OCI-LY7 (cell line): ENCODE measurements around the gene IGF2. TPM values are rescaled to one million over a fixed set of nuclear protein-coding genes. Genes with fewer than 3 reads are reported as not detected.

Source experiments
- BruUV-seq: library from RNA; stranded (reverse); fragments of 400-500 nt; replicated peaks from 2 replicates; lab custom pipeline; 2021; lab: Mats Ljungman, UMichigan
- CTCF ChIA-PET: fragments of 300-600 bp; sonication (Branson Sonifier 250); formaldehyde crosslinking; loops from one replicate; lab custom pipeline; 2022; ENCODE audit warnings: antibody characterized with exemption; ENCODE audit not compliant: unreplicated experiment; lab: Charles Lee
- POLR2A ChIA-PET: fragments of 300-600 bp; sonication (Branson Sonifier 250); formaldehyde crosslinking; loops from one replicate; lab custom pipeline; 2022; ENCODE audit warnings: antibody characterized with exemption; lab: Charles Lee
- DNase-seq: peaks from one replicate; pipeline ENCODE4 v3.0.0-alpha.2; 2015; ENCODE audit warnings: low spot score
- H2AFZ ChIP-seq: fragments of 200-600 bp; sonication (generic), shearing (Covaris generic); 2 replicates; pipeline ENCODE4 v1.6.1; 2014; ENCODE audit warnings: mild to moderate bottlenecking, antibody characterized with exemption, low read length, moderate library complexity
- H3K27ac ChIP-seq: fragments of 200-600 bp; sonication (generic); 2 replicates; pipeline ENCODE4 v1.5.1; 2014; ENCODE audit warnings: mixed run types, low read depth, mild to moderate bottlenecking, moderate library complexity, low read length, inconsistent platforms; ENCODE audit not compliant: poor library complexity, severe bottlenecking
- H3K36me3 ChIP-seq: fragments of 200-600 bp; sonication (generic); 2 replicates; pipeline ENCODE4 v1.6.1; 2014; ENCODE audit warnings: mild to moderate bottlenecking, antibody characterized with exemption, low read length, moderate library complexity, mixed read lengths; ENCODE audit not compliant: insufficient read depth
- H3K4me1 ChIP-seq: fragments of 200-600 bp; sonication (generic); 2 replicates; pipeline ENCODE4 v1.5.1; 2014; ENCODE audit warnings: mild to moderate bottlenecking, low read length; ENCODE audit not compliant: insufficient read depth, poor library complexity, severe bottlenecking
- H3K4me2 ChIP-seq: fragments of 200-600 bp; sonication (generic); 2 replicates; pipeline ENCODE4 v1.6.1; 2014; ENCODE audit warnings: mild to moderate bottlenecking, low read length
- H3K4me3 ChIP-seq: fragments of 200-600 bp; sonication (generic); 2 replicates; pipeline ENCODE4 v1.5.1; 2014; ENCODE audit warnings: mild to moderate bottlenecking, low read depth, low read length; ENCODE audit not compliant: poor library complexity, severe bottlenecking
- H3K79me2 ChIP-seq: fragments of 200-600 bp; sonication (generic); 2 replicates; pipeline ENCODE4 v1.6.1; 2016; ENCODE audit warnings: low read depth, mild to moderate bottlenecking, low read length, moderate library complexity, mixed read lengths; ENCODE audit not compliant: insufficient read depth
- H3K9me2 ChIP-seq: fragments of 200-600 bp; sonication (generic); 2 replicates; pipeline ENCODE4 v1.6.1; 2016; ENCODE audit warnings: mild to moderate bottlenecking, low read length, mixed read lengths; ENCODE audit not compliant: insufficient read depth
- H3K9me3 ChIP-seq: fragments of 200-600 bp; sonication (generic); 2 replicates; pipeline ENCODE4 v1.6.1; 2014; ENCODE audit warnings: mild to moderate bottlenecking, mixed run types, low read length, mixed read lengths
- H4K20me1 ChIP-seq: fragments of 200-600 bp; sonication (generic); 2 replicates; pipeline ENCODE4 v1.6.1; 2014; ENCODE audit warnings: mild to moderate bottlenecking, antibody characterized with exemption, low read length, moderate library complexity, mixed read lengths; ENCODE audit not compliant: insufficient read depth
- EZH2phosphoT487 ChIP-seq: fragments of 200-600 bp; sonication (generic); IDR thresholded peaks from 2 replicates; pipeline ENCODE4 v1.6.1; 2018; ENCODE audit warnings: low read depth, borderline replicate concordance, mild to moderate bottlenecking, mixed run types, antibody characterized with exemption, low read length, moderate library complexity, mixed read lengths
- intact Hi-C: fragments of 100-400 bp; cut with micrococcal nuclease; formaldehyde crosslinking; loops from one replicate; pipeline ENCODE4 v1.10.0; 2022; ENCODE audit not compliant: unreplicated experiment
- total RNA-seq, 2 experiments: library from RNA; depleted of rRNA in 1 of 2; stranded (reverse); fragments of >200 nt in 1 of 2; shearing (Covaris generic) in 1 of 2; gene quantifications; 2 replicates each; pipeline ENCODE4 v1.2.3, GENCODE V29; 2014 to 2022
- TF ChIP-seq, protein P1 (sequence below): fragments of 200-600 bp; sonication (generic); conservative IDR thresholded peaks from 2 replicates; pipeline ENCODE4 v1.5.1; 2014; ENCODE audit warnings: mild to moderate bottlenecking, antibody characterized with exemption, low read length, moderate library complexity, mixed read lengths

The IGF2 gene
- total RNA-seq, 2 experiments from 2014 or later, result not detected

DNA sequence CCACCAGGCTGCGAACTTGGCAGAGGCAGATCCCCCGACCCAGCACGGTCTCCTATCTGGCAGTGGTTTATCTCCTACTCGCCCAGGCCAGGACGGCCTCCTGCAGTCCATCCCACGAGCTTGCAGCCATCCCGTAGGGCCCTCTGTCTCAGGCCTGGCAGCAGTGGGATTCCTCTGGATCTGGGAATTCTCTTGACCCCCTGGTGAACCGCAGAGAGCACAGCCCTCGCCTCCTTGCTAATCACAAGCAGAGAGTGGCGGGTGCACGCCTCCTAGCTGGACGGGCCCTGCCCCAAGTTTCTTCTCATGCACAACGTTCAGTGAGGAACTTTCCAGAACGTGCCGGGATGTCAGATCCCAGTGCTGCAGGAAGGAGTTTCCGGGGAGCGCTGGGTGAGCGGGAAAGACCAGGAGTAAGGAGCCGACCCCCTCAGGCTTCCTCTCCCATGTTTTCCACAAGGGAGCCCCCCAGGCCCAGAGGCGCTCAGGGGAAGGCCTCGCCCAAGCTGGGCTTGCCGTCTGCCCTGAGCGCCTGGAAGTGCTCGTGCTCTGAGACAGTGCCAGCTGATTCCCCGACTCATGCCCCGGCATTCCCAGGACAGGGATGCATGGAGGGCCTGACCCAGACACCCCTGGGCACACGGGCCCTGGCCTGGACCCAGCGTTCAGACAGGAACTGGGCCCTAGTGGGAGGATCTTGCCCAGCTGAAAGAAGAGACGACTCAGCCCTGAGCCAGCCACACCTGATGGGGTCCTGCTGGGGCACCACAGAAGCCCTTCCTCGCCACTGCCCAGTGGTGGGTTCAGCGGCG is 24.6 kb downstream of the IGF2 start:
- BruUV-seq, result no TSS peak

DNA sequence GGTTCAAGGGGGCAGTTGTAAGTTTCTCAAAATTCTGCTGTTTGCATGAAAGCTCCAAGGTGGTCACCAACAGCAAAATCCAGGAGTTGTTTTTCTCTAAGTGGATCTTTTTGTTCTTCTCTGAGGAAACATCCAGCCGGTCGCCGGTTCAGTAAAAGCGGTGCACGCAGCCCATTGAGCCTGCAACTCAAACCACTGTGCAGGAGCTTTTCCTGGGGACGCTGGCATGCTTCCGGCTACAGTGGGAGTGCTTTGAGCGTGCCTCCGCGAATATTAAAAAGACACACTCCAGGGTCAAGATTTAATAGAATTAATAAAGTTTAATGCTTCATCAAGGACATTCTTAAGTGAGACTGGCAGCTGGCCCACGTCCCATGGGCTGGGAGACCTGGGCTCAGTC is 25.4 kb downstream of the IGF2 start:
- ChIA-PET CTCF (no interaction called here), POLR2A (no interaction called here)
- intact Hi-C loops, result no loop called here
- BruUV-seq, result no TSS peak
- TF ChIP-seq EZH2phosphoT487, result no peak
- TF ChIP-seq, protein P1, sequence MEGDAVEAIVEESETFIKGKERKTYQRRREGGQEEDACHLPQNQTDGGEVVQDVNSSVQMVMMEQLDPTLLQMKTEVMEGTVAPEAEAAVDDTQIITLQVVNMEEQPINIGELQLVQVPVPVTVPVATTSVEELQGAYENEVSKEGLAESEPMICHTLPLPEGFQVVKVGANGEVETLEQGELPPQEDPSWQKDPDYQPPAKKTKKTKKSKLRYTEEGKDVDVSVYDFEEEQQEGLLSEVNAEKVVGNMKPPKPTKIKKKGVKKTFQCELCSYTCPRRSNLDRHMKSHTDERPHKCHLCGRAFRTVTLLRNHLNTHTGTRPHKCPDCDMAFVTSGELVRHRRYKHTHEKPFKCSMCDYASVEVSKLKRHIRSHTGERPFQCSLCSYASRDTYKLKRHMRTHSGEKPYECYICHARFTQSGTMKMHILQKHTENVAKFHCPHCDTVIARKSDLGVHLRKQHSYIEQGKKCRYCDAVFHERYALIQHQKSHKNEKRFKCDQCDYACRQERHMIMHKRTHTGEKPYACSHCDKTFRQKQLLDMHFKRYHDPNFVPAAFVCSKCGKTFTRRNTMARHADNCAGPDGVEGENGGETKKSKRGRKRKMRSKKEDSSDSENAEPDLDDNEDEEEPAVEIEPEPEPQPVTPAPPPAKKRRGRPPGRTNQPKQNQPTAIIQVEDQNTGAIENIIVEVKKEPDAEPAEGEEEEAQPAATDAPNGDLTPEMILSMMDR, result no peak
- Histone ChIP-seq H3K36me3 (no peaks in the 10 kb centered on the region), H3K9me3 (no peaks in the 10 kb centered on the region), H2AFZ (no peak overlapping the region), H3K4me1 (no peaks in the 10 kb centered on the region), H3K4me3 (no peak overlapping the region), H3K27ac (no peak overlapping the region), H3K79me2 (no peaks in the 10 kb centered on the region), H3K9me2 (no peaks in the 10 kb centered on the region), H4K20me1 (no peaks in the 10 kb centered on the region), H3K4me2 (no peak overlapping the region)
- no peak for DNase-seq

More for the DNA sequence above, 24.6 kb downstream of the IGF2 start:
- Histone ChIP-seq H3K9me2 (no peaks in the 10 kb centered on the region), H3K4me3 (no peak overlapping the region), H3K4me2 (no peak overlapping the region), H4K20me1 (no peaks in the 10 kb centered on the region), H3K4me1 (no peaks in the 10 kb centered on the region), H3K27ac (no peak overlapping the region), H3K79me2 (no peaks in the 10 kb centered on the region), H3K9me3 (no peaks in the 10 kb centered on the region), H3K36me3 (no peaks in the 10 kb centered on the region), H2AFZ (no peak overlapping the region)
- intact Hi-C loops, result no loop called here
- TF ChIP-seq EZH2phosphoT487, result no peak
- TF ChIP-seq, protein P1, result no peak
- POLR2A ChIA-PET, result no interaction called here
- CTCF ChIA-PET, result no interaction called here
- no peak for DNase-seq

DNA sequence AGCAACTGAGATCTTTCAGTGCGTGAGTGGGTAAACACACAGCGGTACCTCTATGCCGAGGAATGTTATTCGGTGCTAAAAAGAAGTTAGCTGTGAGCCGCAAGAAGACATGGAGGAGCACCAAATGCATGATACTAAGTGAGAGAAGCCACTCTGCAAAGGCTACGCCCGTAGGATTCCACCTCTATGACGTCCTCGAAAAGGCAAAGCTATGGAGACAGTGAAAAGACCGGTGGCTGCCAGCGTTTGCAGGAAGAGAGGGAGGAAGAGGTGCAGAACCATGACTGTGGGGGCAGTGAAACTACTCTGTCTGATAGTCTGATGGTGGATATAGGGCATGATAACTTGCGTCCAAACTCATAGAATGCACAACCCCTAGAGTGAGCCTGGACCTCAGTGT is 28.7 kb downstream of the IGF2 start:
- H3K4me3 ChIP-seq, result no peak overlapping the region
- no peak overlapping the region for H3K4me2 ChIP-seq
- H4K20me1 ChIP-seq, result no peaks in the 10 kb centered on the region
- no peak overlapping the region for H2AFZ ChIP-seq
- no peak overlapping the region for H3K27ac ChIP-seq
- no peak for DNase-seq
- CTCF ChIA-PET, result no interaction called here
- no peaks in the 10 kb centered on the region for H3K79me2 ChIP-seq
- H3K36me3 ChIP-seq, result no peaks in the 10 kb centered on the region
- no peaks in the 10 kb centered on the region for H3K4me1 ChIP-seq
- H3K9me2 ChIP-seq, result no peaks in the 10 kb centered on the region
- H3K9me3 ChIP-seq, result no peaks in the 10 kb centered on the region
- BruUV-seq, result no TSS peak
- TF ChIP-seq EZH2phosphoT487, result no peak
- TF ChIP-seq, protein P1, result no peak
- POLR2A ChIA-PET, result no interaction called here
- intact Hi-C loops, result no loop called here
